ENCODE results near the gene MALRD1.
"Not testable (repeated sequence)": the region's sequence is repeated elsewhere in the genome, so short reads cannot be mapped to it uniquely, and the experiment has no call there.

GRCh38 chr10:19742144-19742543 lies 693.5 kb downstream of the MALRD1 start:
- TF ChIP-seq CTCF (conservative IDR thresholded peaks at IDR 0.05 in 1 of 2, IDR thresholded peaks at IDR 0.05 in 1 of 2; ENCODE audit: low read depth in 1 of 2, low read length in 2 of 2); EZH2 (IDR thresholded peaks at IDR 0.05; ENCODE audit: low read length, missing control alignments): not testable (repeated sequence)

Measured in fibroblast of lung (primary cell).